Measurements from ENCODE around the gene CHST11.

DNA sequence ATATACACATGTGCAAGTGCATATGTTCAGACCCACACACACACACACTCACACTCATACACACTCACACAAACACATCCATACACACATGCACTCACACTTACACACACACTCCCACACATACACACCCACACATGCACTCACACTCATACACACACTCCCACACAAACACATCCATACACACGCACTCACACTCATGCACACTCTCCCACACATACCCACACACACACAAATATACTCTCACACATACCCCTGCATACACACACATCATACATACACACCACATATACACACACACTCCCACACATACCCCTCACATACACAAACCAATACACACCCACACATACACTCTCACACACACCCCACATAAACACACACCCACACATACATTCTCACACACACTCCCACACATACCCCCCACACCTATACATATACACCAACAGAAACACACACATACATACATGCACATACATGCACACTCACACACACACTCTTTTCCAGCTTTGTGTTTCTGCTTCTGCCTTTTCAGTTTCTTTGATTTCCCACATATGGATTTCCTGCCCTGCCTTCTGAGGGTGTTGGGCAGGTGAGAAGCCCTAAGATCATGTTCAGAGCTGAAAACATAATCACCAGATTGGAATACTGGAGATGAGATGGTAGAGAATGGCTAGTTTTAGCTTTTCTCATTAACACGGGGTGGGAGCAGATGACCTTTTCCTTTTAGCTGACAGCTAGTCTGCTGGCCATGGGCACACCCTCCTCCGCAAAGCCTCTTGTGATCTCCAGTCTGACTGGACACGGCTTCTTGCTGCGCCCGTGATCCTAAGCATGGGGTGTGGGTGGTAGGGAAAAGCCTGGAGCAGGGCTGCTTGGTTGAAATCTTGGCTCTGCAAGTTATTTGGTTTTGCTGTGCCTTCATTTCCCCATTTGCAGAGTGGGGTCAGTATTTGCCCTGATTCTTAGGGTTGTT, 214.0 kb downstream of the CHST11 start:
- TF ChIP-seq CTCF (conservative IDR thresholded peaks at IDR 0.05 in 1 of 2, IDR thresholded peaks at IDR 0.05 in 1 of 2; ENCODE audit: extremely low read depth in 1 of 2, insufficient read depth in 1 of 2, low read depth in 1 of 2, low read length in 2 of 2), result no peak
- no peak for TF ChIP-seq EZH2 (IDR thresholded peaks at IDR 0.05; ENCODE audit: borderline replicate concordance, low read length)
